D721Med (cell line): ENCODE results near the gene MZT2B.
"Not testable (repeated sequence)": the region's sequence is repeated elsewhere in the genome, so short reads cannot be mapped to it uniquely, and the experiment has no call there.

Experiments used
- DNase-seq: peaks from one replicate; pipeline ENCODE4 v3.0.0; 2011; ENCODE audit warnings: low spot score; ENCODE audit not compliant: insufficient read length
- FAIRE-seq: peaks from 2 replicates; lab custom pipeline; 2011; peaks lifted over from hg19 to GRCh38; lab: Jason Lieb, UNC
- TF ChIP-seq, protein P1 (sequence below): IDR thresholded peaks from 2 replicates; pipeline ENCODE4 v1.5.1; 2012; ENCODE audit warnings: mild to moderate bottlenecking, control low read depth; ENCODE audit not compliant: insufficient read depth; ENCODE audit errors: missing control alignments

Gene MZT2B

DNA sequence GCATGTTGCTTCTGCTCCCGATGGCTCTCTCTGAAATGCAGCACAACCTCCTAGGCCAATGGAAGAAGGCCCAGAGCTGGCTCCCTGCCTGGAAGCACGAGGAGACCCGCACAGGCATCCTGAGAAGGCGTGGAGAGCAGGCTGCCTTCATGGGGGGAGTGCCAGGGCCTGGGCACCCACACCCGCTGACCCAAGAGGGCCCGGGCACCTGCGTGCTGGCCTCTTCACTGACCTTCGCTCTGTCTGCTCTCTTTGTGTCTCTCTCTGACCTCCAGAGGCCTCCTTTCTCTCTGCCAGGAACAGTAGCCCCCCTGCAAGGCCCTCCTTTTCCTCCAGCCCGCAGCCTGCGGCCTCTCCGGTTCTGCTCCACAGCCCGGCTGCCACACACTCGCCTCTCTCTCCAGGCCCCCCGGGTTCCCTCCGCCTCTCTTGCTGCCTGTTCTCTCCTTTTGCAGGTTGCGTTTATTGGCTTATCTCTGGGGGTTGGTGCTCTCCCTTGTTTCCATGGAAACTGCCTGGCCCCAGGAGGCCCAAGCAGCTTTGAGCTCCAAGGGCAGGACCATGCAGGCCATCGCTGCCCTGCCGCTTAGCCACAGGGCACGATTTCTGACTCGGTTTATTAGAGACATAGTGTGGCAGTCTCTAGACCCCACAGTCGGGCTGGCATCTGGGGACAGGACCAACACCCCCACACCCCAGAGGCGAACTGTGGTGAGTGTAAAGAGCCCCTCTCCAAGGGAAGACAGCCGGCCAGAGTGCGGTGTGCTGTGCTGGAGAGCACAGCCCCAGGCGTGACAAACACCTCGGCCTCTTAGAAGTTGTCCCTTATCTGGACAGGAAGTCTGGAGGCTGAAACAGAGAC is 1.7 kb downstream of the MZT2B start:
- TF ChIP-seq, protein P1, sequence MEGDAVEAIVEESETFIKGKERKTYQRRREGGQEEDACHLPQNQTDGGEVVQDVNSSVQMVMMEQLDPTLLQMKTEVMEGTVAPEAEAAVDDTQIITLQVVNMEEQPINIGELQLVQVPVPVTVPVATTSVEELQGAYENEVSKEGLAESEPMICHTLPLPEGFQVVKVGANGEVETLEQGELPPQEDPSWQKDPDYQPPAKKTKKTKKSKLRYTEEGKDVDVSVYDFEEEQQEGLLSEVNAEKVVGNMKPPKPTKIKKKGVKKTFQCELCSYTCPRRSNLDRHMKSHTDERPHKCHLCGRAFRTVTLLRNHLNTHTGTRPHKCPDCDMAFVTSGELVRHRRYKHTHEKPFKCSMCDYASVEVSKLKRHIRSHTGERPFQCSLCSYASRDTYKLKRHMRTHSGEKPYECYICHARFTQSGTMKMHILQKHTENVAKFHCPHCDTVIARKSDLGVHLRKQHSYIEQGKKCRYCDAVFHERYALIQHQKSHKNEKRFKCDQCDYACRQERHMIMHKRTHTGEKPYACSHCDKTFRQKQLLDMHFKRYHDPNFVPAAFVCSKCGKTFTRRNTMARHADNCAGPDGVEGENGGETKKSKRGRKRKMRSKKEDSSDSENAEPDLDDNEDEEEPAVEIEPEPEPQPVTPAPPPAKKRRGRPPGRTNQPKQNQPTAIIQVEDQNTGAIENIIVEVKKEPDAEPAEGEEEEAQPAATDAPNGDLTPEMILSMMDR, result no peak
- FAIRE-seq (no peak), DNase-seq (no peak)

DNA sequence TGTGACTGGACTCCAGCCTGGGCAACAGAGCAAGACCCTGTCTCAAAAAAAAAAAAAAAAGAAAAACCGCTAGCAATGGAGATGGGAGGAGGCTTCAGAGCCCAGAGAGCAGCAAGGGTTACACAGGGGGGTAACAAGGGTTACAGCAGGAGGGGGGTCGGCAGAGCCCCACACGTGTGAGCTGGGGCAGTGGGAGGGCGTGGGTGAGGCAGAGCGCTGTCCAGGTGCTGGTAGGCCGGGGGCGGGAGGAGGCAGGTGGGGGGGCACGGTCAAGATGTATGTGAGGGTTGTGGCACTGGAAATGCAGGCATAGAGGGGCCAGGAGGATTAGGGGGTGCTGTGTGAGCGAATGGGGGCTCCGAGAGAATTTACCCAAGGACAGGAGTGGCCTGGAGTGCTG is 3.4 kb downstream of the MZT2B start:
- TF ChIP-seq, protein P1, result no peak
- DNase-seq, result no peak
- no peak for FAIRE-seq

DNA sequence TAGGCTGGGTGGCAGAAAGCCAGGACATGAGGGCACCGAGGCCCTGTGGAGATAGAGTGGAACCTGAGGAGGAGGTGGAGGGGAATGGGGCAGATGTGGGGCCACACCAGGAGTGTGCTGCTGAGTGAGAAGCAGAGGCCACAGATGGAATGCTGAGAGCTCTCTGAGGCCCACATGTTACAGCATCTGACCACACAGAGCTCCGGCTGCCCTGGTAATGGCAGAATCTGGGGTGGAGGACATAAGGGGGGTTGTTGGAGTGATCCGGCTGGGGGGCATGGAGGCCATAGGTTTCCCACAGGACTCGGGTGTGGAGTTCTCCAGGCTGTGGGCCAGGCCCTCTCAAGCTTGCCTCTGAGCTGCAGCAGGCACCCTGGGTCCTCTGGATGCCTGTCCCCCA is 3.8 kb downstream of the MZT2B start:
- DNase-seq (no peak), FAIRE-seq (no peak)
- TF ChIP-seq, protein P1, result no peak

DNA sequence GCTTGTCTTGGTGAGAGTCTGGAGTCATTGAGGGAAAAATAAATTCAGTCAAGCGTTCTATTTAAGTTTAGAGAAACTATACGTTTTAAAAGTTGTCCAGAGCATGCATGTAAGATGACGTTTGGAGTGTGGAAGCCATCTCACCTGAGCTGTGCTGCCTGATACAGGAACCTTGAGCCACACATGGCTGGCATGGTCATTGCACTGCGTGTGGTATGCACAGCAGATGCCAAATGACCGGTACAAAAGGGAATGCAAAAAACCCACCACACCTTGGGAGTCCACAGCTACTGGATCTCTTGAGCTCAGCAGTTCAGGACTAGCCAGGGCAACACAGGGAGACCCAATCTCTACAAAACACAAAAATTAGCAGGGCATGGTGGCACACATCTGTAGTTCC is 4.3 kb downstream of the MZT2B start:
- DNase-seq (no peak), FAIRE-seq (no peak)
- TF ChIP-seq, protein P1, result no peak

DNA sequence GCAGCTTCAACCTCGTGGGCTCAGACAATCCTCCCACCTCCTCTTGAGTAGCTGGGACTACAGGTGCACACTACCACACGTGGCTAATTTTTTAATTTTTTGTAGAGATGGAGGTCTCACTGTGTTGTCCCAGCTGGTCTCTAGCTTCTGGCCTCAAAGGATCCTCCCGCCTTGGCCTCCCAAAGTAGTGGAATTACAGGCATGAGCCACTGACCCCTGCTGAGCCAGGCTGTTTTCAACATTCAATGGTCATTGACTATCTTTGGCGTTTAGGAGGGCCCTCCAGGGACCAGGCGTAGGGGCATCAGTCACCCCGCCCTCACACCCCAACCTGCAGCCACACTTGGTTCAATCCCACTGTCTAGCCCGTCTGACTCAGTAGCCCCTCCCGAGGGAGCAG is 5.2 kb downstream of the MZT2B start:
- FAIRE-seq, result no peak
- no peak for DNase-seq
- TF ChIP-seq, protein P1, result no peak

DNA sequence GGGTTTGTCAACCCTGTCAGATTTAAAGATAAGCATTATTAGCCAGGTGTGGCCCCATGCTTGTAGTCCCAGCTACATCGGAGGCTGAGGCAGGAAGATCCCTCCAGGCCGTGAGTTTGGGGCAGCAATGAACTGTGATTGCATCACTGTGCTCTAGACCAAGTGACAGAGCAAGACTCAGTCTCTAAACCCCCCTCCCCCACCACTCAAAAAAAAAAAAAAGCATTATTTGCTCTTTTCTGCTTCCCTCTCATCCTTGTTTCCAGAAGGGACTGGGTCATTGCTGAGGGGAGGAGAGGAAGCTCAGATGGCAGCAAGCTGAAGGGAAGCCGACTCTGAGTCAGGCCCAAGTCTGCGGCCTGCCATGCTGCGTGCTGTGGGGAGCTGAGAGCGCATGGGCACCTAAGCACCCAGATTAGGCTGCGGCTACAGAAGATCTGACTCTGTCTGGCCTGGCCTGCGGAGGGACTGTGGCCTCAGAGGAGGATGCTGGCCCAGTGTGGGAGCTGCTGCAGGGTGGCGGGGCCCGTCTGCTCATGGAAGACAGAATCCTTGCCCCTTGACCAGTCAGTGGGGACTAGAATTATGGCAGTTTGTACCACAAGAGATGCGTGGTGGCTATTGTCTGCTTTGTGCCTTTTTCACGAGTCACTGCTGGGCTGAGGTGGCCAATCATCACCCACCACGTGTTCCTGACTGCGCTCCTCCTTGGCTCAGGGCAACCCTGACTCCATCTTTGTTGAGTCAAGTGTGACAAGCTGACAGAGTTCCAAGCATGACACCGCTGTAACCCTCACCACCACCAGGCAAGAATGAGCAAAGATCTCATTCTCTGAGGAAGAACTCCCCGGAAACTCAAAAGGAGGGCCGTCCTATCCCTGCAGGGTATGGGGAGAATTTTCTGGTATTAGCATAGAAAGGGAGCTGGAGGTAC is 6.1 kb downstream of the MZT2B start:
- FAIRE-seq, result not testable (repeated sequence)

DNA sequence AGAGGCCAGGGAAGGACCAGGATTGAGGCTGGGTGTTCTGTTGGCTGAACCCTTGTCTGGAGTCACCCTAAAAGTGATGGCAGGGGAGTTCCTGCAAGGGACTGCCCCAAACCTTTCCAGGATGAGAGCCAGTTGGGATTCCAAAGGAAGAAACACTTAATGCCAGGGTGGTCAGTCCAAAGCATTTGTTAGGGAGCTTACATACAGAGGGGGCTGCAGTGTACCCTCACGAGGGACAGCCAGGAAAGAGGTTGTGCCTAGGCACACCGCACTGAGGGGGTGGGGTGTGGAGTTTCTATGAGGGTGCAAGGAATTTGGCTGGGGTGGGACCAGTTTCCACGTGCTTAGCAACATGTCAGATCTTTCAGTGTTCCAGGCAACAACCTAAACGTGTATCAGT is 6.9 kb downstream of the MZT2B start:
- FAIRE-seq, DNase-seq: not testable (repeated sequence)

More for the DNA sequence above, 6.1 kb downstream of the MZT2B start:
- not testable (repeated sequence) for DNase-seq

DNA sequence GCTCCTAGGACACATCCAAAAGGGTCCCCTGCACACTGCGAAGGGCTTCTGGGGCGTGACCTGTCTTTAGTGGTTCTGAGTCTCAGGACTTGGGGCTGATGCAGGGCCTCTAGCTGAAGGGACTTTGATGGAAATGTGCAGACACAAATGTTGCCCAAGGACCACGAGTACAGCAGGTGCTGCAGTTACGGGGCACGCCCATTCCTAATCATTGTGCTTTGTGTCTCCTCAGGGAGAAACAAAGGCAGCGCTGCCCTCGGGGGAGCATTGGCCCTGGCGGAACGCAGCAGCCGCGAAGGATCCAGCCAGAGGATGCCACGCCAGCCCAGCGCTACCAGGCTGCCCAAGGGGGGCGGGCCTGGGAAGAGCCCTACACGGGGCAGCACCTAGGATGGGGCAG is 8.2 kb downstream of the MZT2B start:
- TF ChIP-seq, protein P1, result no peak
- no peak for FAIRE-seq
- DNase-seq, result no peak

DNA sequence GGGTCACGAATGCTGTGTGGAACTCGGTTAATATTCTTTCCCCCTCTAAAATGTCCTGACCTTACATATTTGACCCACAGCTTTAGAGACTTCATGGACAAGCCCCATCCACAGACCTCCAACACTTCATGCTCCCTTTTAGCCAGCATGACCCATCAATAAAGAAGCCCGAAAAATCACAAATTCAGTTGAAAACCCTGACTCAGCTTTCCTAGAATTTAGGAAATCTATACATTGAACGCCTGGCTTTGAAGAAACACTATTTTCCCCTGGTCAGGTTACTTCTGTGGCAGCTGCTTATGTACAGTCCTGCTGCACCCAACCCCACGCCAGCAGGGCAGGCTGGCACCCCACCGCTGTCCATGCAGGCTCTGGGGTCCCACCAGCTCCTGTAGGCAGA is 9.3 kb downstream of the MZT2B start:
- FAIRE-seq, DNase-seq: not testable (repeated sequence)

DNA sequence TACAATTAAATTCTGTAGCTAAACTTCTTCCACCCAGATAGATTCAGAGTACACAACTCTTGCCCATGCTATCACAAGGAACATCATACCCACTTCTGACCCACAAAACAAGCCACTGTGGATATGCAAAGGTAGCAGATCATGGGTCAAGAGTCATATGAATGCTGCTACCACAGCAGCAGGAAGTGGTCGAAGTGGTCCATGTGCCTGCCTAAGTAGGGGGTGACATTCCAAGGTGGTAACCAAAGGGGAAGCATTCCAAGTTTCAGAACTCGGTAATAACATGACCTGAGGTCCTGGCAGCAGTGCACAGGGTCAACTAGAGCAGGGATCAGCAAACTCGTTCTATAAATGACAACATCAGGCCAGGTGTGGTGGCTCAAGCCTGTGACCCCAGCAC is 10.4 kb downstream of the MZT2B start:
- FAIRE-seq, DNase-seq: not testable (repeated sequence)

DNA sequence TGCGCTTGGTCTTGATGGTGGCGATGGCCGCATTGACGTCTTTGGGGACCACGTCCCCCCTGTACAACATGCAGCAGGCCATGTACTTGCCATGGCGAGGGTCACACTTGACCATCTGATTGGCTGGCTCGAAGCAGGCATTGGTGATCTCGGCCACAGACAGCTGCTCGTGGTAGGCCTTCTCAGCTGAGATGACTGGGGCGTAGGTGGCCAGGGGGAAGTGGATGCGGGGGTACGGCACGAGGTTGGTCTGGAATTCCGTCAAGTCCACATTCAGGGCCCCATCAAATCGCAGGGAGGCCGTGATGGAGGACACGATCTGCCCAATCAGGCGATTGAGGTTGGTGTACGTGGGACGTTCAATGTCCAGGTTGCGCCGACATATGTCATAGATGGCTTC is 11.8 kb downstream of the MZT2B start:
- FAIRE-seq, DNase-seq: not testable (repeated sequence)
